Body of pancreas (tissue), 4 donors: ENCODE measurements around the gene SMARCA4. TPM values are rescaled to one million over a fixed set of nuclear protein-coding genes. Genes with fewer than 3 reads are reported as not detected.
A peak's percentile ranks its signal among the peaks of the same experiment; 100 is the strongest.

ENCODE experiments used
- ATAC-seq: fragments of 150-250 bp; one replicate; pipeline ENCODE4 v1.9.1; 2016
- DNase-seq, 4 donors: peaks; one replicate each; pipeline ENCODE4 v3.0.0-alpha.2; 2019
- H3K27ac ChIP-seq, 4 donors: fragments of 200-600 bp; sonication (generic); 1 replicate in 3 of 4; 2 replicates in 1 of 4; pipeline versions ENCODE4 v1.5.1 to v1.6.1; 2016 to 2019; ENCODE audit warnings: mild to moderate bottlenecking in 1 of 4, mixed read lengths in 1 of 4, moderate library complexity in 1 of 4
- H3K27me3 ChIP-seq, 2 donors: fragments of 200-600 bp; sonication (generic); one replicate each; pipeline ENCODE4 v1.6.0; 2016; ENCODE audit warnings: mild to moderate bottlenecking in 1 of 2
- H3K36me3 ChIP-seq, 2 donors: fragments of 200-600 bp; sonication (generic); replicated peaks in 1 of 2; 2 replicates each; pipeline ENCODE4 v1.5.1; 2016; ENCODE audit warnings: low read depth in 2 of 2; ENCODE audit not compliant: insufficient read depth in 1 of 2
- H3K4me1 ChIP-seq: fragments of 200-600 bp; sonication (generic); one replicate; pipeline ENCODE4 v1.6.0; 2016
- H3K4me3 ChIP-seq, 2 donors: fragments of 200-600 bp; sonication (generic); 1 replicate in 1 of 2; 2 replicates in 1 of 2; pipeline ENCODE4 v1.5.1; 2016 to 2019
- H3K9me3 ChIP-seq, 3 donors: fragments of 200-600 bp; sonication (generic); 1 replicate in 2 of 3; 2 replicates in 1 of 3; pipeline ENCODE4 v1.5.1; 2016
- POLR2A ChIP-seq, 3 donors: fragments of 450-650 bp; IDR thresholded peaks; one replicate each; pipeline ENCODE4 v1.6.1; 2016; ENCODE audit warnings: antibody characterized with exemption in 3 of 3, mild to moderate bottlenecking in 2 of 3
- WGBS, 2 donors: methylation state at CpG; one replicate each; pipeline ENCODE4 v1.1.5; 2017; 5-methylcytosine and 5-hydroxymethylcytosine counted together
- intact Hi-C: fragments of 100-400 bp; cut with DNase I; formaldehyde crosslinking; loops from one replicate; pipeline ENCODE4 v1.15.1; 2023
- total RNA-seq, 2 donors: library from RNA; depleted of rRNA; stranded (reverse); fragments of >200 nt; gene quantifications; one replicate each; pipeline ENCODE4 v1.1.0, GENCODE V29; 2016
- TF ChIP-seq, protein P1 (sequence below), 7 experiments: fragments of 450-650 bp in 4 of 7; fragments of 200-600 bp in 3 of 7; sonication (generic) in 3 of 7; IDR thresholded peaks; one replicate each; pipeline ENCODE4 v1.5.1; 2016 to 2019; ENCODE audit warnings: antibody characterized with exemption in 7 of 7

The SMARCA4 gene
- total RNA-seq, 2 donors from 2014 or later: 56.3 to 120 TPM

DNA sequence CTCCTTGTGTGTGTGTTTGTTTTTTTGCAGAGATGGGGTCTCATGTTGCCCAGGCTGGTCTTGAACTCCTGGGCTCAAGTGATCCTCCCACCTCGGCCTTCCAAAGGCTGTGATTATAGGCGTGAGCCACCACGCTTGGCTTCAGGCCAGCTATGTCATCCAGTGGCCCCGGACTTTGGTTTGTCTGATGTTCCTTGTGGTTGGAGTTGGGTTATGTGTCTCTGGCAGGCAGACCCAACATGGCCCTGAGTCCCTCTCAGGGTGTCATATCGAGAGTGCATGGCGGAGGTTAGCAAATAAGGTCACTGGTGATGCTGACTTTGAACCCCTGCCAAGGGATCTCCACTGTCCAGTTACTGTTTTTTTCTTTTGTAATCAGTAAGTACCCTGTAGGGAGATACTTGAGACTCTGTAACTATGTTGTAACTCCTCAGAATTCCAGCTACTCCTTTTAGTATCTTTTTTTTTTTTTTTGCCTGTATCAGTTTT lies 37.3 kb downstream of the SMARCA4 start:
- intact Hi-C loops: no loop called here
- TF ChIP-seq POLR2A (IDR thresholded peaks at IDR 0.05): no peak
- TF ChIP-seq, protein P1, sequence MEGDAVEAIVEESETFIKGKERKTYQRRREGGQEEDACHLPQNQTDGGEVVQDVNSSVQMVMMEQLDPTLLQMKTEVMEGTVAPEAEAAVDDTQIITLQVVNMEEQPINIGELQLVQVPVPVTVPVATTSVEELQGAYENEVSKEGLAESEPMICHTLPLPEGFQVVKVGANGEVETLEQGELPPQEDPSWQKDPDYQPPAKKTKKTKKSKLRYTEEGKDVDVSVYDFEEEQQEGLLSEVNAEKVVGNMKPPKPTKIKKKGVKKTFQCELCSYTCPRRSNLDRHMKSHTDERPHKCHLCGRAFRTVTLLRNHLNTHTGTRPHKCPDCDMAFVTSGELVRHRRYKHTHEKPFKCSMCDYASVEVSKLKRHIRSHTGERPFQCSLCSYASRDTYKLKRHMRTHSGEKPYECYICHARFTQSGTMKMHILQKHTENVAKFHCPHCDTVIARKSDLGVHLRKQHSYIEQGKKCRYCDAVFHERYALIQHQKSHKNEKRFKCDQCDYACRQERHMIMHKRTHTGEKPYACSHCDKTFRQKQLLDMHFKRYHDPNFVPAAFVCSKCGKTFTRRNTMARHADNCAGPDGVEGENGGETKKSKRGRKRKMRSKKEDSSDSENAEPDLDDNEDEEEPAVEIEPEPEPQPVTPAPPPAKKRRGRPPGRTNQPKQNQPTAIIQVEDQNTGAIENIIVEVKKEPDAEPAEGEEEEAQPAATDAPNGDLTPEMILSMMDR (IDR thresholded peaks at IDR 0.05): no peak
- Histone ChIP-seq H3K4me1 (no peaks in the 10 kb centered on the region), H3K27ac (no peak overlapping the region), H3K36me3 (peaks cover 4 to 28% of the 10 kb centered on the region in 2 donors), H3K4me3 (no peak overlapping the region), H3K9me3 (no peaks in the 10 kb centered on the region), H3K27me3 (no peaks in the 10 kb centered on the region)
- 66 to 86% methylated on average over 6 of the region's 6 CpGs for WGBS, 2 donors
- DNase-seq (peak in 1 of 4 donors; percentile 28), ATAC-seq (peak; percentile 38)

- intact Hi-C loops: no loop called here
- DNase-seq: no peak
- 92% methylated on average over 6 to 7 of the region's 7 CpGs for WGBS, 2 donors
- ATAC-seq: no peak
- Histone ChIP-seq H3K27ac (no peak overlapping the region), H3K4me3 (no peak overlapping the region), H3K36me3 (peaks cover 4 to 28% of the 10 kb centered on the region in 2 donors), H3K27me3 (no peaks in the 10 kb centered on the region), H3K9me3 (no peaks in the 10 kb centered on the region), H3K4me1 (no peaks in the 10 kb centered on the region)
- TF ChIP-seq, protein P1 (IDR thresholded peaks at IDR 0.05): no peak
- TF ChIP-seq POLR2A (IDR thresholded peaks at IDR 0.05): no peak
Observed at GRCh38 chr19:10998666-10999065, 37.8 kb downstream of the SMARCA4 start.

DNA sequence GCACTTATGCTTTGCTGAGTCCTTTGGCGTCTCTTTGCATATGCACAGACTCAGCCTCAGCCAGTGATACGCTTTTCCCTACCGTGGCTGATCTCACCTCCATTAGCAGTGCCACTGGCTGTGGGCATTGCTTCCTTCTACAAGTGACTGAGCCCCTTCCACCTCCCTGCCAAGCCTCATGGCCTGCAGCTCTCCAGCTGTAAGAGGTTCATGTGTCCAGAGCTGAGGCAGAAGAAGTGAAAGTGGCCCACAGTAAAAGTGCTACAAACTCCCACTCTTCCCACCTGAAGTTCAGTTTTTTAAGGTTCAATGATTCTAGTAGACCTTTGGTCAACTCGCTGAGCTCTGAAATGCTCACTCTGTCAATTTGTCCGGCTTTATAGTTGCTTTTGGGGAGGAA lies 44.7 kb downstream of the SMARCA4 start:
- WGBS, 2 donors: 81 to 90% methylated on average over 5 of the region's 5 CpGs
- Histone ChIP-seq H3K27me3 (no peaks in the 10 kb centered on the region), H3K4me1 (no peaks in the 10 kb centered on the region), H3K4me3 (no peak overlapping the region), H3K36me3 (peaks cover 0 to 12% of the 10 kb centered on the region in 2 donors), H3K9me3 (no peaks in the 10 kb centered on the region), H3K27ac (no peak overlapping the region)
- DNase-seq (no peak), ATAC-seq (no peak)
- TF ChIP-seq, protein P1 (IDR thresholded peaks at IDR 0.05): no peak
- TF ChIP-seq POLR2A (IDR thresholded peaks at IDR 0.05): no peak
- intact Hi-C loops: no loop called here

GRCh38 chr19:11007385-11007784 lies 46.6 kb downstream of the SMARCA4 start:
- intact Hi-C loops: no loop called here
- ATAC-seq (no peak), DNase-seq (no peak)
- WGBS, 2 donors: 88 to 98% methylated on average over 5 of the region's 5 CpGs
- Histone ChIP-seq H3K27me3 (no peaks in the 10 kb centered on the region), H3K27ac (no peak overlapping the region), H3K9me3 (no peaks in the 10 kb centered on the region), H3K36me3 (peaks cover 0 to 17% of the 10 kb centered on the region in 2 donors), H3K4me1 (no peaks in the 10 kb centered on the region), H3K4me3 (no peak overlapping the region)
- TF ChIP-seq POLR2A (IDR thresholded peaks at IDR 0.05): no peak
- TF ChIP-seq, protein P1 (IDR thresholded peaks at IDR 0.05): no peak

DNA sequence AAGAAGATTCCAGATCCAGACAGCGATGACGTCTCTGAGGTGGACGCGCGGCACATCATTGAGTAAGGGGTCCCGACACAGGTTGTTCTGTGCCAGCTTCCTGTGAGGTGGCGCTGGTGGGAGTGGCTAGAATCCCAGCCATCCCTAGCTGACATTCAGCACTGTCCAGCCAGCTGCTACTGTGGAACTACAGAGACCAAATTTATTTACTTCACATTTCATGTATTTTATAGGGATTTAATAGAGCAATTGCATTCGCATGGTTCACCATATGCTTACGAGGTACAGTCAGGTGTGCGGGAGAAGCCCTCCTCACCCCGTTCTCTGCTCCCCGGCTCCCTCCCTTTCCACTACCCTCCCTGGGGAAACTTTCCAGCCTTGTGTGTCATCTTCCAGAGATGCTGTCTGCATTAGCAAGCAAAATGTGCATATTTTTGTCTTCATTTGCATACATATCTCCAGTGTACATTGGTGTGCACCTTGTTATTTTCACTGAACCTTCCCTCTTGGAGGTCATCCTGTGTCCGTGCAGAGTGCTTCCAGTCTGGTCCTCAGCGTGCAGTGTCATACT lies 47.2 kb downstream of the SMARCA4 start:
- no peak for TF ChIP-seq POLR2A (IDR thresholded peaks at IDR 0.05)
- TF ChIP-seq, protein P1 (IDR thresholded peaks at IDR 0.05): no peak

More for the DNA sequence above, 47.2 kb downstream of the SMARCA4 start:
- Histone ChIP-seq H3K4me3 (no peak overlapping the region), H3K36me3 (peaks cover 0 to 24% of the 10 kb centered on the region in 2 donors), H3K27me3 (no peaks in the 10 kb centered on the region), H3K27ac (no peak overlapping the region), H3K4me1 (no peaks in the 10 kb centered on the region), H3K9me3 (no peaks in the 10 kb centered on the region)
- intact Hi-C loops: no loop called here
- DNase-seq (no peak), ATAC-seq (no peak)
- WGBS, 2 donors: 87 to 94% methylated on average over 11 to 14 of the region's 14 CpGs
